B cell (primary cell): Measurements from ENCODE around the gene SLC38A6.

Experiments
- EZH2 ChIP-seq: IDR thresholded peaks from 2 replicates; pipeline ENCODE4 v1.6.1; 2012; ENCODE audit warnings: borderline replicate concordance, low read depth, mild to moderate bottlenecking, moderate library complexity, low read length; ENCODE audit not compliant: insufficient read depth, poor library complexity, severe bottlenecking
- TF ChIP-seq, protein P1 (sequence below): fragments of 200-600 bp; IDR thresholded peaks from one replicate; pipeline ENCODE4 v1.8.0; 2022; ENCODE audit warnings: antibody characterized with exemption, mild to moderate bottlenecking

DNA sequence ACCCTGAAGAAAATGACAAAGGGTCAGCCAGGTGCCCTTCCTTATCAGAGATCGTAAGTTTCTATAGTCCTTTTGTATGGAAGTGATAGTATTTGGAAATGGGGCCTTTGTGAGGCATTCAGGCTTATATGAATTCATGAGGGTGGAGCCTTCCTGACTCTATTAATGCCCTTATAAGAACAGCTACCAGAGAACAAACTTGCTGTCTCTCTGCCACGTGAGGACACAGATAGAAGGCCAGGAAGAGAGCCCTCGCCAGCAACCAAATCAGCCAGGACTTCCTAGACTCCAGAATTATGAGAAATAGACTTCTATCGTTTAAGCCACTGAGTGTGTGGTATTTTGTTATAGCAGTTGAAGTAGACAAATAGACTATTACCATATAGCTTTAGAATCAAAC is 36.8 kb upstream of the SLC38A6 start:
- TF ChIP-seq, protein P1, sequence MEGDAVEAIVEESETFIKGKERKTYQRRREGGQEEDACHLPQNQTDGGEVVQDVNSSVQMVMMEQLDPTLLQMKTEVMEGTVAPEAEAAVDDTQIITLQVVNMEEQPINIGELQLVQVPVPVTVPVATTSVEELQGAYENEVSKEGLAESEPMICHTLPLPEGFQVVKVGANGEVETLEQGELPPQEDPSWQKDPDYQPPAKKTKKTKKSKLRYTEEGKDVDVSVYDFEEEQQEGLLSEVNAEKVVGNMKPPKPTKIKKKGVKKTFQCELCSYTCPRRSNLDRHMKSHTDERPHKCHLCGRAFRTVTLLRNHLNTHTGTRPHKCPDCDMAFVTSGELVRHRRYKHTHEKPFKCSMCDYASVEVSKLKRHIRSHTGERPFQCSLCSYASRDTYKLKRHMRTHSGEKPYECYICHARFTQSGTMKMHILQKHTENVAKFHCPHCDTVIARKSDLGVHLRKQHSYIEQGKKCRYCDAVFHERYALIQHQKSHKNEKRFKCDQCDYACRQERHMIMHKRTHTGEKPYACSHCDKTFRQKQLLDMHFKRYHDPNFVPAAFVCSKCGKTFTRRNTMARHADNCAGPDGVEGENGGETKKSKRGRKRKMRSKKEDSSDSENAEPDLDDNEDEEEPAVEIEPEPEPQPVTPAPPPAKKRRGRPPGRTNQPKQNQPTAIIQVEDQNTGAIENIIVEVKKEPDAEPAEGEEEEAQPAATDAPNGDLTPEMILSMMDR: no peak
- TF ChIP-seq EZH2: no peak
